HG02798 (cell line): Measurements from ENCODE around the gene HOXD9.

Experiments used
- ATAC-seq: cut with Tn5 transposase; IDR thresholded peaks from one replicate; pipeline ENCODE4 v1.9.1; 2021; ENCODE audit warnings: mild to moderate bottlenecking; ENCODE audit not compliant: unreplicated experiment, poor library complexity

HOXD9 gene

DNA sequence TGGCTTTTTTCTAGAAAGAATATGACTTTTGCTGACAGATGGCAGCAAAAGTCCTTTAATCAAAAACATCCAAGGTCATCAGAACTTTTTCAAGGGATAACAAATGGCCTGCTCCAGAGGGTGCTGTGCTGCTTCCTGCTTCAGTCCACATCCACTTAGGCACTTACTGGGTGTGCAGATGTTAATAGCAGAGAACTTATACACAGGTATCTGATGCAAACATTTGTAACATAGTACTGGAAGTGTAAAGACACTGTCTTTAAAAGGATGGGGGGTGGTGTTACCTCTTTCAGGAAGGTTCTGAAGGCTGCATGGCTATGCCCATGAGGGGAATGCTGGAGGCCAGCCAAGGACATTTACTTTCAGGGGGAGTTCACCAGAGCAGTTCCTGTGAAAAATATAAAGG is 12.5 kb downstream of the HOXD9 start:
- no peak for ATAC-seq

DNA sequence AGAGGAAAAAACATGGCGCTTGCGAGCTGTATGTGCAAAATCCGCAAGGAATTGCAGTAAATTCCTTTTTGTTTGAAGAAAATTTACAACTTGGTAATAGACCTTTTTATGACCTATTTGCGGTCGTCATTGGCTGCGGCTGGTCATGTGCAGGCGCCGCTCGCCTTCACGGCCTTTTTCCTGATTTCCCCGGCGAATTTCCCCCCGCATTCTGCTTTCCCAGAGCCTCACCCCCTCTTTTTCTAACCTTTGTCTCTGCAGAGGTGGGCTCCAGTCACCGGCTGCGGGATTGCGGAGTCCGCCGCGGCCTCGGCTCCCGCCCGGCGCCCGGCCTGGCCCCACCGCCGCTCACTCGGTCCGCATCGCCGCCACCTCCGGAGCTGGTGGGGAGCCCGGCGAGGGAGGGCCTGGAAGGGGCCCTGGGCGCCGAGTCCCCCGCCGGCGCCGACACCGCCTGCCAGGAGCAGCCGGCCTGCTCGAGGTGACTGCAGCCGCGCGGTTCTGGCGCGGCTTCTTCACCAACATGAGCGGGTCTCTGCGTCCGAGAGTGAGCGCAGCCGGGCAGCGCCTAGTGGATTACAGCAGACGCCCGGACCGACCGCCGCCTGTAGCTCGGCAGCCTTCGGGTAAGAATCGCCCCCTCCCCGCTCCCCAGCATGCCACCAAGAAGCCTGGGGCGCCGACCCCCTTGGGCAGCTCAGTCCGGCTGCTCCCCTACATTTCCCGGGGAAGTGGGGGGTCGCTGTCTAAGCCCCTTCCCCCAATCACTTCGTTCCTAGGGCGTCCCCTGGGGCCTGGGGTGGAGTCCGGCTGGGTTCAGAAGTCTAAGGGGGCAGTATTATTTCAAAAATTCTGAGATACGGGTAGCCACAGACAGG is 14.1 kb downstream of the HOXD9 start:
- no peak for ATAC-seq

DNA sequence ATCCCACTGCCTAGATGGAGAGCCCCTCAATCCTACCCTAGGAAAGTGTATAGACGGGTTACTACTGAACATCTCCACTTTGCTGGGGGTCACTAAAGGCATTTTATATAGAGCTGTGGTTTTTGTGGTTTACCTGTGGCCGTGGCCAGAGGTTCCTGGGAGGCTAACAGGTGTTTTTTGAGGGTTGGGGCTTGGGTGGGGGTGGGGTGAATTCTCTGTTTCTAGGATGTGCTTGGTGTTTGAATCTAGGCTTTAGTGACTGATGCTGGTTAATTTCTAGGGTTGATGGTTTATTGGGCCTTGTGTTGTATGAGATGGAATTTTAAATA is 14.7 kb downstream of the HOXD9 start:
- ATAC-seq: no peak

DNA sequence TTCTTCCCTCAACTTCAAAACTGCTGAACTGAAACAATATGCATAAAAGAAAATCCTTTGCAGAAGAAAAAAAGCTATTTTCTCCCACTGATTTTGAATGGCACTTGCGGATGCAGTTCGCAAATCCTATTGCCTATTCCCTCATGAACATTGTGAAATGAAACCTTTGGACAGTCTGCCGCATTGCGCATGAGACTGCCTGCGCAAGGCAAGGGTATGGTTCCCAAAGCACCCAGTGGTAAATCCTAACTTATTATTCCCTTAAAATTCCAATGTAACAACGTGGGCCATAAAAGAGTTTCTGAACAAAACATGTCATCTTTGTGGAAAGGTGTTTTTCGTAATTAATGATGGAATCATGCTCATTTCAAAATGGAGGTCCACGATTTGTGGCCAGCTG is 15.4 kb downstream of the HOXD9 start:
- no peak for ATAC-seq

- no peak for ATAC-seq
Measured at GRCh38 chr2:176138526-176138922, 16.0 kb downstream of the HOXD9 start.

GRCh38 chr2:176138923-176139660 is 16.6 kb downstream of the HOXD9 start:
- no peak for ATAC-seq

DNA sequence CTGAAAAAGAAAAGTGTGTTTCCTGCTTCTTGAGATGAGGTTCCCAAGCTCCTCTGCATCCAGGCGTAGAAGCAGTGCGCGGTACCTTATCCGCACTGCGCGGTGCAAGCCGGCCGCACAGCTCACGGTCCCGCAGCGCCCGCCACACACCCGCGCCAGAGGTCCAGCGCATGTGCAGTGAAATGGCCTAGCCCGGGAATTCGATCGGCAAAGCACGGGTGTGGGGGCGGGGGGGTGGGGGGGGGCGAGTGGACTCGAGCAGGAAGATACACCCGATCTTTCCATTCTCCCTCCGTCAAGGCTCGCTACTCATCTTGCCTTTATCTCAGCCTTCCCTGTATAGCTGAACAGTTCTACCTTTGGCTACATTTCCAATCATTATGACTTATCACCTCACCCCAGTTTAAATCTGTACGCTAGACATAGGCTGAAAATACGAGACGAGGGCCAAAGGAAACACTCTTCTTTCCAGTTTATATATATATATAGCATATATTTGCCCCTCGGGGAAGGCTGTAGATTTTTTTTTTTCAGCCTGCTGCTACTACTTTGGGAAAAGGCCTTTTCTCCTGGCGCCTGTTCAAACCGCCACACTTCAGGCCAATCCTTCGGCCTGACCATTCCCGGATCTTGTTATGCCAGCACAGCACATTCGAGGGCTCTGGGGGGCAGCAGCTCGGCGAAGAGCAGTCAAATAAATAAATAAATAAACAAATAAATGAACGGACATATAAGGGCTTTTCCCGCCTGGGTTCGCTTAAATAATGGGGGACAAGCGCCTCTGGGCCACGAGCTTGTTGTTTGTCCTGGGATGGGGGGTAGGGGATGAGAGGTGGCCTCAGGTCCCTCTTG is 17.4 kb downstream of the HOXD9 start:
- ATAC-seq: no peak

- ATAC-seq: peak; percentile 92
Measured at GRCh38 chr2:176140513-176141317, 18.2 kb downstream of the HOXD9 start.

DNA sequence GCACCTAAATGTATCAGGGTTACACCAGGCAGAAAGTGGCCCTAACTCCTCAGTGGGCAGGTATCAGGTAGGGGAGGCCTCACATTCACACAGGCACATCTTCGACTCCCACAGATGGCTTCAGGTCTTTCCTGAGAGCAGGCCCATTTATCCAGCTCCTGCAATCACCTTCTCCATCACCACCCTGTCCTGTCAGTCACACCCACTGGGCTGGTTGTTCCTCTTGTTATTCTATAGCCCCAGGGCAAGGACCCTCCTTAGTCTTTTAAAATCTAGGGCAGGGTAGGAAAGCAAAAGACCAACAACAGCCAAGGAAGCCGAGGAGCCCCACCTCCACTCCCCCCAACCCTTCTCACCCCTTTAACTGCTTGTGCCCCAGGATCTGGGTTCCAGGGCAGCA is 19.8 kb downstream of the HOXD9 start:
- no peak for ATAC-seq

- no peak for ATAC-seq
Measured at GRCh38 chr2:176145085-176145969, 22.8 kb downstream of the HOXD9 start.

DNA sequence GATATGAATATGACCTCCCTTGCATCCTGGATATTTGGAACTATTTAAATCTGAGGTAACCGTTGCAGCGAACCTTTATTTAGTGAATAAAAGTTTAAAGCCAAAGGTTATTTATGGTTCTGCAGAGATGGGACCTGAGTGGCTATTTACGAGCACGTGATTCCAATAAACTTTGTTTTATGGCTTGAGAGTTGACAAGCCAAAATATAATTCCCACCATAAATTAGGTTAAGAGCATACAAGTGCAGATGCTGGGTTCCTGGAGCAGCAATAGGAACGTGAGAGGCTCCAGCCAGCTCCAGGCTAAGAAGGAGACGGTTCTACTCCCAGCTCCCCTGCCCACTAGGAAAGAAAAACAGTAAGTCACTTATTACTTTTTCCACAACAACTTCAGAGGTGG is 23.6 kb downstream of the HOXD9 start:
- ATAC-seq: no peak

DNA sequence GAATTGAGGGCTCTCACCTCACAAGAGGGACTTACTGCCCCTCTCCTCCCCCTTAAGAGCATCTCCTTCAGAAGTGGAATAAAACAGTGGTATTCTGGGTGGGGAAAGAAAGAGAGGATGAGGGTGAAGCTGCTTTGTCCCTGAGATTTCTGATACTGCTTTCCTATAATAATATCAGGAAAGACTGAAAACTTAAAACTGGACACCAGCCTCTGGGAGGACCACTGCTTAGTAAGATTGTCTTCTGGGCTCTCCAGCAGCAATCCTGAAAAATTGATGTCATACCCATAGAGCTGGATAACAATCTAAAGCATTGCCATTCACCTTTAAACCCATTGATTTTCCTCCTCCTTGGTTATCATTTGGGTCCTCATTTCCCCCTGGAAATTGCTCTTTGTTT is 24.1 kb downstream of the HOXD9 start:
- no peak for ATAC-seq

- no peak for ATAC-seq
Measured at GRCh38 chr2:176147210-176147799, 24.8 kb downstream of the HOXD9 start.

DNA sequence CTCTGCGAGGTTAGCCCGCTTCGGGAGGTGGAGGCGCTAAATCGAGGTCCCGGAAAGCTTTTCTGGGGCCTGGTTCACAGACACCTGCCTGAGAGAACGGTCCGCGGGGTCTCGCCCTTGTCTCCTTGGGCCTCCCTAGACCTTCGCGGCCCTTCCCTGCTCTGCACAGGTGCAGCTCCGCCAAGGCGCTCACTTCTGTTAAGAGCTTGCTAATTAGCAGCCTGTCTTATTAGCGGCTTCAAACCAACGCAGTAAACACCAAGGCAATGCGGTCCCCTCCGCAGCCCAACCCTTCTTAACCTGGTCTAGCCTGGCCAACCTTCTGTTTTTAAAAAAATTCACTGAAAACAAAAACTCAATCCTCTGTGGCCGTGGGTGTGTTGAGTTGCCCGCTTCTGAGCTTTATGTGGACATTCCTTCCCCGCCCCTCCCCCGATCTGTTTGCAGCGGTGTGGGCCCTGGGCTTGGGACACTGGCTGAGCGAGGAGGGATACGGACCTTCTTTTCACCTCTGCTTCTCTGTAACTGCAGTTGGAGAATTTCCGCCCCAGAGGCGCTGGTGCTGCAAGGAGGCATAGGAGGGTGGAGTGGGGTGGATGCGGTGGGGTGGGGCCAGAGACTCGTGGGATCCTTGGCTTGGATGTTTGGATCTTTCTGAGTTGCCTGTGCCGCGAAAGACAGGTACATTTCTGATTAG is 25.4 kb downstream of the HOXD9 start:
- no peak for ATAC-seq

- no peak for ATAC-seq
Measured at GRCh38 chr2:176148751-176149421, 26.4 kb downstream of the HOXD9 start.

DNA sequence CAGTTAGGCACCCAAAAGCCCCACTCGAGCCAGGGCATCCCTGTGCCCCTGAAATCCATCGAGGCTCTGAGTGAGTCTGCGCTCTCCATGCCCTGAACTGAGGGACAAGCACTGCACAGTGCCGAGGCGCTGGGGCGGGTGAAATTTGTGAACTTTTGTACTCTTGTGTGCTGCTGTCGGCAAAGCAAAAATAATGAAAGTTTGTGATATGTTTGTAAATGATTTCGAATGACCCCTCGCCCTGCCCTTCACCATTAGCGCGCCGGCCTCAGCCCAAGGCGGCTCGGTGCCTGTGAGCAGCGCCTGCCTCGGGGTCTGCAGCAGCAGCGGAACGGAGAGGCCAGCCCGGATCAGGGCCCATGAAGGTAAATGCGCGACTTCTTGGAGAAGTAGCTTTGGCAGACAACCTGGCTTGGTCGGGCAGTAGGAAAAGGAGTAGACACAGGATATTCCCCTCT is 27.0 kb downstream of the HOXD9 start:
- no peak for ATAC-seq

DNA sequence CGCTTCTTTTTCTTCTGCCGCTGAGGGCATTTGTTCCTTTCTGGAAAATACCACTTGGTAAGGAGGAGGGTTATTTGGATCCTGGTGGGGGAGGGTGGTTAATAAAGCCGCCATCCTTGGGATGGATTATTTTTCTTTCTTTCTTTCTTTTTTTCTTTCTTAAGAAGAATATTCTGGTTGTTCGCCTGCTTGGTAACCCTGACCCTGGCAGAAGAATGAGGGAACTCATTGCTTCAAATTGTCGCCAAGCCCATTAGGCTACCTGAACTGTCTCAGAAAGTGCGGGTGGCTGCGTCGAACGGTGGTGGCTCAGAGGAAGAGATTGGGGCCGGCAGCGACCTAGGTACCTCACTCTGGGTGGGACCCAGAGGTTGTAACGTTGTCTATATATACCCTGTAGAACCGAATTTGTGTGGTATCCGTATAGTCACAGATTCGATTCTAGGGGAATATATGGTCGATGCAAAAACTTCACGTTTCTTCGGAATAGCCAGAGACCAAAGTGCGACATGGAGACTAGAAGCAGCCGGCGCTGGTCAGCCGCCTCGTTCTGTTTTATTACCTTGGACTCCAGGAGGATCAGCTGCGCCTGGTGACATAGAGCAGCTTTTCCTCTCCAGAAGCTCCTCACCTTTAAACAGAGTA is 27.5 kb downstream of the HOXD9 start:
- ATAC-seq: no peak
